Ammon's horn (tissue), 1 donor: Measurements from ENCODE around the gene MEIG1.
A peak's percentile ranks its signal among the peaks of the same experiment; 100 is the strongest.
"Not testable (repeated sequence)": the region's sequence is repeated elsewhere in the genome, so short reads cannot be mapped to it uniquely, and the experiment has no call there.

Experiments used
- DNase-seq: peaks from one replicate; pipeline ENCODE4 v3.0.0-alpha.2; 2016; ENCODE audit warnings: low spot score

MEIG1 gene

GRCh38 chr10:14959221-14960057 lies at the start of gene MEIG1:
Gene MEIG1, plus strand, starts transcription at chr10:14959388. Its CDS starts 7,081 bp downstream, at chr10:14966469.
- peak; percentile 93 for DNase-seq

- DNase-seq = no peak
Observed at GRCh38 chr10:14910953-14911352, 48.2 kb upstream of the MEIG1 start.

- DNase-seq = no peak
Observed at GRCh38 chr10:14911801-14912200, 47.4 kb upstream of the MEIG1 start.

GRCh38 chr10:14916600-14916999 lies 42.6 kb upstream of the MEIG1 start:
- no peak for DNase-seq

DNA sequence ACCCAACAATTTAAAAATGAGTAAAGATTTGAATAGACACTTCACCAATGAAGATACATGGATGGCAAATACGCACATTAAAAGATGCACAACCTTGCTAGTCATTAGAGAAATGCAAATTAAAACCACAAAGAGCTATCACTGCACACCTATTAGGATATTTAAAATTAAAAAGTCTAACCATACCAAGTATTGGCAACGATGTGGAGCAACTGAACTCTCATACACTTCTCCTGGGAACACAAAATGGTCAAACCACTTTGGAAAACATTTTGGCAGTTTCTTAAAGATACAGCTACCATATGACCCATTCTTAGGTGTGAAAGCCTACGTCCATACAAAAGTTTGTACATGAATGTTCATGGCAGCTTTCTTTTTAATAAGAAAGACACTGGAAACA lies 41.4 kb upstream of the MEIG1 start:
- DNase-seq = no peak

GRCh38 chr10:14918964-14919363 lies 40.2 kb upstream of the MEIG1 start:
- DNase-seq = no peak

DNA sequence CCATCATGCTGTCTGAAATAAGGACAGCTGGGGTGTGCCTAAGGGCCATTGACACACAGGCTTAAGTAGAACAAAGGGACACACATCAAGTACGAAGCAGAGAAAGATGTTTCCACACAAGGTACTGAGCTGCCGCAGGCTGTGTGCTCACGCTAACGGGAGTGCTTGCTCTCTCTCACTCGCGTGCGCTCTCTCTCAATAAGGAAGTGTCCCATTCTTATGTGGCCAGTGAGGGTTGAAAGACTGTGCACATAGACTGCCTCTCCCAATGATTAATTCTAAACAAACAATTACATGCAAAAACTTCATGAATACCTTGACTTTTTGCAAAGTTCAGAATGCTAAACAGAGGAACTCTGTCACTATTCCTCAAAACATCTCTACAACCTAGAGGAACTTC lies 35.2 kb upstream of the MEIG1 start:
- DNase-seq = no peak

GRCh38 chr10:14925268-14925667 lies 33.9 kb upstream of the MEIG1 start:
- DNase-seq = no peak

GRCh38 chr10:14926061-14926470 lies 33.1 kb upstream of the MEIG1 start:
- no peak for DNase-seq

DNA sequence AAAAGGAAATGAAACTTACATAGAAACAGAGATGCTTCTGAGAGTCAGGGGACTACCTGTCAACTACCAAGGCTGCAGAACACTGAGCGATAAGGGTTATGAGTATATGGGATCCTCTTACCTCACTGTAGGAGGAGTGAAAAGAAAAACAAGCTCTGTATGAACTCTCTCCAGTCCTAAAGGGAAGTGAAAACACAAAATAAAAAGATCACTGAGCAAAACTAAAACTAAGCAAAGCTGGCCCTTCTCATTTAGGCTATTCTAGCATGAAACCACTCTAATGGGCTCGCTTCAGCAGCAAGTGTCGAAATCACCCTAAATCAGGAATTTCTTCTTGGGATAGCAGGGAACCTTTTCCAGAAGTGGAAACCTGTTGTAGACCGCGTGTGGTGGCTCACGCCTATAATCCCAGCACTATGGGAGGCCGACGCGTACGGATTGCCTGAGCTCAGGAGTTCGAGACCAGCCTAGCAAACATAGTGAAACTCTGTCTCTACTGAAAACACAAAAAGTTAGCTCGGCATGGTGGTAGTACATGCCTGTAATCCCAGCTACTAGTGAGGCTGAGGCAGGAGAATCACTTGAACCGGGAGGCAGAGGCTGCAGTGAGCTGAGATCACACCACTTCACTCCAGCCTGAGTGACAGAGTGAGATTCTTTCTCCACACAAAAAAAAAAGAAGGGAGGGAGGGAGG lies 32.3 kb upstream of the MEIG1 start:
- no peak for DNase-seq

- no peak for DNase-seq
Observed at GRCh38 chr10:14930610-14931009, 28.6 kb upstream of the MEIG1 start.

DNA sequence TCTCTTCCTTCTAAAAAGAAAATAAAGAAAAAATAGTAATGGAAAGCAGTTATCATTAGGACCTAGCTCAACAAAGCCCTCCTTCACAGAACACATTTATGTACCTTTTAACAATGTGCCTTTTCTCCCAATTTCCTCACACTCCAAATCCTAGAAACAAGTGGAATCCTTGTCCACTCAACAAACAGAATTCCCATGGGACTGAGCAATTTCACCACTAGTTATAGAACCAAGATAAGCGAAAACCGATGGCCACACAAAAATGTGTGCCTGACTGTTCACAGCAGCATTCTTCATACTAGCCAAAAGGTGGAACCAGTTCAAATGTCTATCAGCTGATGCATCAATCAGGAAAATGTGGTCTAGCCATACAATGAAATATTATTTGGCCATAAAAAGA lies 22.6 kb upstream of the MEIG1 start:
- DNase-seq = no peak

DNA sequence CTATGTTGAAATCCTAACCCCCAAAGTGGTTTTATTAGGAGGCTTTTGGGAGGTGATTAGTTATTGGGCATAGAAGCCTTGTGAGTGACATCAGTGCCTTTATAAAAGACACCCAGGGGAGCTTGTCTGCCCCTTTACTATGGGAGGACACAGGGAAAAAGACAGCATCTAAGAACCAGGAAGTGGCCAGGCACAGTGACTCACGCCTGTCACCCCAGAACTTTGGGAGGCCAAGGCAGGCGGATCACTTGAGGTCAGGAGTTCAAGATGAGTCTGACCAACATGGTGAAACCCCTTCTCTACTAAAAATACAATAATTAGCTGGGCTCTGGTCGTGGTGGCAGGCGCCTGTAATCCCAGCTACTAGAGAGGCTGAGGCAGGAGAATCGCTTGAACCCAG lies 20.2 kb upstream of the MEIG1 start:
- not testable (repeated sequence) for DNase-seq

GRCh38 chr10:14942147-14942949 lies 16.8 kb upstream of the MEIG1 start:
- DNase-seq = peak; percentile 30

- DNase-seq = not testable (repeated sequence)
Observed at GRCh38 chr10:14942950-14943338, 16.2 kb upstream of the MEIG1 start.

DNA sequence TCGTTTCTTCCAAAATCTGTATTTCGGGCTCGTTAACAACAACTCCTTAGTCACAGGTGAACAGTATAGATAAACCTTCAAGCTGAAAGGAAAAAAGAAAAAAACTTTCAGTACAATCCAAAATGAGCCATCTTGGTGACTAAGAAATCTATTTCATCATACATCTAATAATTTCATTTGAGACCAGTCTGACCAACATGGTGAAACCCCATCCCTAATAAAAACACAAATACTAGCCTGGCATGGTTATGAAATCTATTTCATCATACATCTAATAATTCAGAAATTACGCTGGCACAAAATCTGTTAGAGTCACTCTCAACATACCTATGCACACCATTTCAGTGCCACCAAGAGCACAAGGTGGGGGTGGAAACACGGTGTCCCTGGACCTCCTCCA lies 14.1 kb upstream of the MEIG1 start:
- no peak for DNase-seq

- no peak for DNase-seq
Observed at GRCh38 chr10:14947268-14947667, 11.9 kb upstream of the MEIG1 start.

GRCh38 chr10:14949291-14949690 lies 9.9 kb upstream of the MEIG1 start:
- DNase-seq = no peak

GRCh38 chr10:14952851-14953423 lies 6.3 kb upstream of the MEIG1 start:
- DNase-seq = no peak

DNA sequence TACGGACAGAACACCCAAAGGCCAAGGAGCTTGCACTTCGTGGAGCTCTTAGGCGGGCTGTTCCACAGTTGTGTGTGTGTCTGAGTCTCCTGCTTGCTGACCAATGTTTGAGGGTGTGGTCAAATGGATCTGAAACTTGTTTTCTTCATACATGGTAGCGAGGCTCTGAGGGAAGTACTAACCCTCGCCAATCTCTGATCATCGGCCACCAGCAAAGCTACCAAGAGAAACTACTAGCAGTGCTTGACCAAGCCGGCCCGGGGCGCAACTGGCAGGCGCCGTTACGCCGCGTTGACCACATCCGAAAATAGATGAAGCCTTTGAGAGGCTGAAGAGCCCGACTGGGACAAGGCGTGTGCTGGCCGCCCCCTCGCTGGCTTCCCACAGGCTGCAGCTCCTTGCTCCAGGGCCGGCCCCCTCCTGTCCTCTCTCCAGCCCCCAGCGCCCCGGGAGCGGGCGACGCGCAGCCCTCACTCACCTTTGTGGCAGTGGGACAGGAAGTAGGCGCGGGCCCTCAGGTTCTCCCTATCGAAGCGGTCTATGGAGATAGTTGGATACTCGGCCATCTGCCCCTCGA lies 5.7 kb upstream of the MEIG1 start:
- peak; percentile 44 for DNase-seq

- DNase-seq = peak; percentile 93
Observed at GRCh38 chr10:14954001-14954770, 5.0 kb upstream of the MEIG1 start, which contains the start of gene DCLRE1C. Gene DCLRE1C, minus strand, starts transcription at chr10:14954096. Its CDS starts 86 bp downstream, at chr10:14954010.
